HG03066 (cell line): ENCODE measurements around the gene NSUN4.
A peak's percentile ranks its signal among the peaks of the same experiment; 100 is the strongest.
"Not testable (repeated sequence)": the region's sequence is repeated elsewhere in the genome, so short reads cannot be mapped to it uniquely, and the experiment has no call there.

Experiments
- ATAC-seq: cut with Tn5 transposase; IDR thresholded peaks from one replicate; pipeline ENCODE4 v1.9.1; 2021; ENCODE audit warnings: low read depth; ENCODE audit not compliant: unreplicated experiment

Gene NSUN4

DNA sequence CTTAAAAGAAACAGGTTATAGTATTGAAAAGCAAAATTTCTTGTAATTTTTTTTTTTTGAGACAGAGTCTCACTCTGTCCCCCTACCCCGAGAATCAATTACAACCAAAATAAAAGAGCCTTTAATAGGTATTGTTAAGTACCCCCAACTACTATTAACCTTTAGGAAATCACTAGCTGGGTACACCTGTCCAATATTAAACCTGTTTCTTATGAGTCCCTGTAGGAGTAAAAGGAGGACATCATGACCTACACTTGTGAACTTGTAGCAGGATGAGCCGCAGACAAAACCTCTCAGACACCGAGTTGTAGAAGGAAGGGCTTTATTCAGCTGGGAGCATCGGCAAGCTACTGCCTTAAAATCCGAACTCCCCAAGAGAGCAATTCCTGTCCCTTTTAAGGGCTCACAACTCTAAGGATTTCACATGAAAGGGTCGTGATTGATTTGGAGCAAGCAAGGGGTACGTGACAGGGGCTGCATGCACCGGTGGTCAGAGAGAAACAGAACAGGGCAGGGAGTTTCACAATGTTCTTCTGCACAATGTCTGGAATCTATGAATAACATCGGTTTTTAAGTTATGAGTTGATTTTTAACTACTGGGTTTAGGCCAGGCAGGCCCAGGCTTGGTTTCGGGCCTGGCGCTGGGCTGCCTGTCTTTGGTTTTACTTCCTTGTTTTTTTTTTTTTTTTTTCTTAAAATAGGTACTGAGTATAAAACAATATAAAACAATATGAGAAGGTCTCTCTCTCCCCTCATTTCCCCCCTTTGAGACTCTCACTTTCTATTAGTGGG lies 15.1 kb upstream of the NSUN4 start:
- not testable (repeated sequence) for ATAC-seq

- ATAC-seq = not testable (repeated sequence)
Observed at GRCh38 chr1:46328182-46328581, 12.4 kb upstream of the NSUN4 start.

DNA sequence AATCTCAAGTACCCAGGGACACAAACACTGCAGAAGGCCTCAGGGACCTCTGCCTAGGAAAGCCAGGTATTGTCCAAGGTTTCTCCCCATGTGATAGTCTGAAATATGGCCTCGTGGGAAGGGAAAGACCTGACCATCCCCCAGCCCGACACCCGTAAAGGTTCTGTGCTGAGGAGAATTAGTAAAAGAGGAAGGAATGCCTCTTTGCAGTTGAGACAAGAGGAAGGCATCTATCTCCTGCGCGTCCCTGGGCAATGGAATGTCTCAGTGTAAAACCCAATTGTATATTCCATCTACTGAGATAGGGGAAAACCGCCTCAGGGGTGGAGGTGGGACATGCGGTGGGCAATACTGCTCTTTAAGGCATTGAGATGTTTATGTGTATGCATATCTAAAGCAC lies 10.8 kb upstream of the NSUN4 start:
- ATAC-seq = not testable (repeated sequence)

- not testable (repeated sequence) for ATAC-seq
Observed at GRCh38 chr1:46330381-46330780, 10.2 kb upstream of the NSUN4 start.

- ATAC-seq = not testable (repeated sequence)
Observed at GRCh38 chr1:46331786-46332540, 8.6 kb upstream of the NSUN4 start.

DNA sequence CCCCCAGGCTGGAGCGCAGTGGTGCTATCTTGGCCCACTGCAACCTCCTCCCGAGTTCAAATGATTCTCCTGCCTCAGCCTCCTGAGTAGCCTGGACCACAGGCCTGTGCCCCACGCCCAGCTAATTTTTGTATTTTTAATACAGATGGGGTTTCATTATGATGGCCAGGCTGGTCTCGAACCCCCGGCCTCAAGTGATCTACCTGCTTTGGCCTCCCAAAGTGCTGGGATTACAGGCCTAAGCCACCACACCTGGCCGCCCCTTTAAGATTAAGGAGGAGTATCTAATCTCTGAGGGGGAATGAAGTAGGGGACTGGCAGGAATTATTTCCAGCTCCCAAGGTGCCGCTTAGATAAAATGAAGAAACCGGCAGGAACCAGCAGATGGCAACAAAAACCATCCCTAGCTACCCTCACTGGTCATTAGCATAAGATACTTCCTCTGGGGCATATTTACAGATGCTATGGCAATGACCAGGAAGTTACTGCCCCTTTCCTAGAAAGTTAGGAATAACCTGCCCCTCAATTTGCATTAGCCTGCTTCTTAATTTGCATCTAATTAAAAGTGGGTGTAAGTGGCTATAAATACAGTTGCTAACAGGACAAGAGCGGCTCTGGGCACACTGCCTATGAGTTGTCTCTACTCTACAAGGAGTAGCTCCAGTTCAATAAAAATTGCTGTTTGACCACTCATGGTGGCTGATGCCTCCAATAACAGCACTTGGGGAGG lies 7.1 kb upstream of the NSUN4 start:
- ATAC-seq = peak; percentile 46

DNA sequence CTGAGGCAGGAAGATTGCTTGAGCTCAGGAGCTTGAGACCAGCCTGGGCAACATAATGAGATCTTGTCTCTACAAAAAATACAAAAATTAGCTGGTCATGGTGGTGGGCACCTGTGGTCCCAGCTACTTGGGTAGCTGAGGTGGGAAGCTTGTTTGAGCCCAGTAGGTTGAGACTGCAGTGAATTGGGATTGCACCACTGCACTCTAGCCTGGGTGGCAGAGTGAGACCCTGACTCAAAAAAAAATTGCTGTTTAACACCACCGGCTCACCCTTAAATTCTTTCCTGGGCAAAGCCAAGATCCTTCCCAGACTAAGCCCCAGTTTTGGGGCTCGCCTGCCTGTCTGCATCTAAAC lies 6.6 kb upstream of the NSUN4 start:
- no peak for ATAC-seq

GRCh38 chr1:46335081-46335480 lies 5.5 kb upstream of the NSUN4 start:
- no peak for ATAC-seq

DNA sequence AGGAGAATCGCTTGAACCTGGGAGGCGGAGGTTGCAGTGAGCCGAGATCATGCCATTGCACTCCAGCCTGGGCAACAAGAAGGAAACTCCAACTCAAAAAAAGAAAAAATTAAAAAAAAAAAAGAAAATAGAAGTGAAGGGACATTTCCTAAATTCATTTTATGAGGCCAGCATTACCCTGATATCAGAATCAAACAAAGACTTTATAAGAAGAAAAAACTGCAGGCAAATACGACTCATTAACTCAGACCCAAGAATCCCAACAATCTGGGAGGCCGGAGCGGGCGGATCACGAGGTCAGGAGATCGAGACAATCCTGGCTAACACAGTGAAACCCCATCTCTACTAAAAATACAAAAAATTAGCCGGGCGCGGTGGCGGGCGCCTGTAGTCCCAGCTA lies 3.2 kb upstream of the NSUN4 start:
- ATAC-seq = not testable (repeated sequence)

GRCh38 chr1:46341222-46342083 lies 846 bp downstream of the NSUN4 start:
- no peak for ATAC-seq

DNA sequence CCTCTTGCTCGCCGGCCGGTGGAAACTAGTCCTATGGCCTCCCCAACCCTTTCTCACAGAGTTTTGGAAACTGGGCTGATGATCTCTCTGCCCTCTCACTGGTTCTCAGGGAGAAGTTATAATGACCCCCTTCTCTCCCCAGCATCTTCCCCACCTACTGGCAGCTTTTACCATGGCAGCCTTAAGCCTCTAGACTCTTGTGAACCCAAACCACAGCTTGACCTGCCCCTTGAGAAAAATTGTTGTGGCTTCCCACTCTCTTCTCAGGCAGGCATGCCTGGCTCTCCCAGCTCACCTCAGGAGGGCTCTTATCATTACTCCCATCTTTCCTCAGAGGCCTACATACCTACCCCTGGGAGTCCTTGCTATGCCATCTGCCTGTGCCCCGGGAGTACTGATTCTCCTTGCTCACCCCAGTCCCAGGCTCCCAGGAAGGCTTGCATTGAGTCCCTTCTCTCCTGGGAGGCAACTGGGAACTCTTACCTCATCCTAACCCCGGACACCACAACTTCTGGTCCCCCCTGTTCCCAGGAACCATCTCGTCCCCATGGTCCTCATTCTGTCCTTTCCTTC lies 1.6 kb downstream of the NSUN4 start:
- ATAC-seq = no peak

DNA sequence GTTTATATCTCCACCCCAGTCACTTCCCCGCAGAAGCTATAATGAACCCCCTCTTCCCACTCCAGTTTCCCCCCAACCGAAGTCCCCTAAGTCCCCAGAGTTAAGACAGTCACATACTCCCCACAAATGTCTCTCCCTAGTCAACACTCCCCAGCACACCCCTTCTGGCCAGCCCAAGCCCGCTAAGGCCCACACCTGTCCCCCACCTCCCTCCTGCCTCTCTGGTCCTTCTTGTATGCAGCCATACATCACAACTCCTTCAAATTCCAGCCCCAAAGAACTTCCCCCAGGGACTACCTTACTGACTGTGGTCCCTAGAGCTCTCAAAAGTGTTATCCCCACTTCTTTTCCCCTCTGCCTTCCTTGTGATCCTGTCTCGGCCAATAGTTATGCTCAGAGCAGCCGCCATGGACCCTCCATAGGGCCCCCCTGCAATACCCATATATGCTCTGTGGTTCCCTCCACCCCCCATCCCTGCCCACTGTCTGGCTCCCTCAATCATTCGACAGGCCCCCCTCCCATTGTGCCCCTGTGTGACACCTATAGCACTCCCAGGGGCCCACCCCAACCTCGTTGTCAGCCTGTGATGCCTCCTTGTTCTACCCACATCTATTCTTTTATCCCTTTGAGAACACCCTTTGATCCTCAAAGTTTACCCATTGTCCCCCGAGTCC lies 2.2 kb downstream of the NSUN4 start:
- ATAC-seq = no peak

DNA sequence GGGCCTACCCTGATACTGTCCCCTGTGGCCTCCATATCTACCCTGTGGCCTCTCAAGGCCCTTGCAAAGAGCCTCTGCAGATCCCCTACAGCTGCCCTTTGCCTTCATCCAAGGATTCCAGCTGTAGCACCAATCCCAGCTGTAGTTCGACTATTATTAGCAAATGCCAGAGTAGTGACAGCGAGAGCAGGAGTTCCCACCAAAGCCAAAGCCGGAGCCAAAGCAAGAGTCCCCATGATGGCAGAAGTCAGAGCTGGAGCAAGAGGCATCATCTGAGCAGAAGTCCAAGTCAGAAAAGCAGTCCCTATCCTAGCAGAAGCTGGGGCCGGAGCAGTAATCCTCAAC lies 2.7 kb downstream of the NSUN4 start:
- ATAC-seq = no peak

GRCh38 chr1:46343705-46344104 lies 3.1 kb downstream of the NSUN4 start:
- no peak for ATAC-seq

GRCh38 chr1:46344481-46344880 lies 3.9 kb downstream of the NSUN4 start:
- ATAC-seq = no peak

DNA sequence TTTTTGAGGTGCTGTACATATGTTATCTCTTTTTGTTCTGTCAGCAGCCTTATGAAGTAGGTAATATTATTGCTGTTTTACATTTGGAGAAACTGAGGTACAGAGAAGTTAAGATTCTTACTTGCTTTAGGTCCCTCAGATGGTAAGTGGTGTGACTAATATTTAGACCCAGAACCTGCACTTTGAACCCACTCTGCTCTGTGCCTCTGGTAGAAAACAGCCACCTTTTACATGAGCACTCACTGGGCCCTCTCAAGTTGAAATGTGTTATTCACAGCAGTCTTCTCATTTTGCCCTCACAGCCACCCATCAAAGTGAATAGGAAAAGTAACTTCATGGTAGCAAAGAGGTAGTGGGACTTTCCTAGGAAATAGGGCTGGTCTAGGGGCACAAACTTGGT lies 4.7 kb downstream of the NSUN4 start:
- no peak for ATAC-seq

DNA sequence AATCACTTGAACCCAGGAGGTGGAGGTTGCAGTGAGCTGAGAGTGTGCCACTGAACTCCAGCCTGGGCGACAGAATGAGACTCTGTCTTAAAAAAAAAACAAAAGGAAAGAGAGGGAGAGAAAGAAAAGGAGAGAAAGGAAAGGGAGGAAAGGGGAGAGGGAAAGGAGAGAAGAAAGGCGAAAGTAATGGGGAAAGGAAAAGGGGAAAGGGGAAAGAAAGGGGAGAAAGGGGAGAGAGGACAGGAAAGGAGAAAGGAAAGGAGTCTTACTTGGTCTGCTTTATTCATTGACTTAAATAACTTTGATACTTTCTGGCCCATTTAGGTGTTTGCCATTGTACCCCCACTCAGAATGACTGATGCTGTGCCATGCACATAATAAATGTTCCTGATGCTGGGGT lies 11.8 kb downstream of the NSUN4 start:
- no peak for ATAC-seq

DNA sequence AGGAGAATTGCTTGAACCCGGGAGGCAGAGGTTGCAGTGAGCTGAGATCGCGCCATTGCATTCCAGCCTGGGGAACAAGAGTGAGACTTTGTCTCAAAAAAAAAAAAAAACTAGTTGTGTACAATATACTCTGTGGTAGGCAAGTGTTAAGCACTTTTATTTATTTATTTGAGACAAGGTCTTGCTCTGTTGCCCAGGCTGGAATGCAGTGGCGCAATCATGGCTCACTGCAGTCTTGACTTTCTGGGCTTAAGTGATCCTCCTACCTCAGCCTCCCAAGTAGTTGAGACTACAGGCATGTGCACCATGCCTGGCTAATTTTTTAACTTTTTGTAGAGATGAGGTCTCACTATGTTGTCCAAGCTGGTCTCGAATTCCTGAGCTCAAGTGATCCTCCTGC lies 15.3 kb downstream of the NSUN4 start:
- not testable (repeated sequence) for ATAC-seq

- ATAC-seq = no peak
Observed at GRCh38 chr1:46362158-46362557, 21.6 kb downstream of the NSUN4 start.

- ATAC-seq = no peak
Observed at GRCh38 chr1:46363121-46363520, 22.5 kb downstream of the NSUN4 start.
